HFFc6 (cell line): ENCODE data around the gene CCDC51. TPM values are rescaled to one million over a fixed set of nuclear protein-coding genes. Genes with fewer than 3 reads are reported as not detected.

Experiments used
- DNase-seq: peaks from one replicate; pipeline ENCODE4 v3.0.0-alpha.2; 2018
- H3K27ac Mint-ChIP-seq: 2 replicates; pipeline ENCODE4 v1.8.0; 2020; ENCODE audit warnings: mild to moderate bottlenecking, mixed read lengths
- H3K27me3 Mint-ChIP-seq: 2 replicates; pipeline ENCODE4 v1.8.0; 2021; ENCODE audit warnings: mild to moderate bottlenecking, moderate library complexity, mixed read lengths; ENCODE audit not compliant: insufficient read depth
- H3K36me3 Mint-ChIP-seq: 2 replicates; pipeline ENCODE4 v1.8.0; 2021; ENCODE audit warnings: low read depth, mixed read lengths
- H3K4me1 Mint-ChIP-seq: 2 replicates; pipeline ENCODE4 v1.8.0; 2020; ENCODE audit warnings: low read depth, mixed read lengths
- H3K4me3 Mint-ChIP-seq: 2 replicates; pipeline ENCODE4 v1.8.0; 2020; ENCODE audit warnings: mild to moderate bottlenecking, moderate library complexity, mixed read lengths
- H3K9me3 Mint-ChIP-seq: 2 replicates; pipeline ENCODE4 v1.8.0; 2020; ENCODE audit warnings: mild to moderate bottlenecking, mixed read lengths
- CTCF ChIP-seq: fragments of 200-600 bp; sonication (generic); IDR thresholded peaks from 2 replicates; pipeline ENCODE4 v1.5.0; 2021; ENCODE audit warnings: antibody characterized with exemption, mild to moderate bottlenecking
- total RNA-seq, 6 experiments: library from RNA; stranded (reverse); fragmentation: NEBNext Ultra II Directional; extraction: Animal tissue kit (Norgen Biotek cat#: 25700); gene quantifications; 2 replicates in 1 of 6; 3 replicates in 5 of 6; pipeline ENCODE4 v1.2.3, GENCODE V29; 2021

The CCDC51 gene
- total RNA-seq, 6 experiments from 2014 or later, result 10.1 to 15.3 (median 12.5) TPM

DNA sequence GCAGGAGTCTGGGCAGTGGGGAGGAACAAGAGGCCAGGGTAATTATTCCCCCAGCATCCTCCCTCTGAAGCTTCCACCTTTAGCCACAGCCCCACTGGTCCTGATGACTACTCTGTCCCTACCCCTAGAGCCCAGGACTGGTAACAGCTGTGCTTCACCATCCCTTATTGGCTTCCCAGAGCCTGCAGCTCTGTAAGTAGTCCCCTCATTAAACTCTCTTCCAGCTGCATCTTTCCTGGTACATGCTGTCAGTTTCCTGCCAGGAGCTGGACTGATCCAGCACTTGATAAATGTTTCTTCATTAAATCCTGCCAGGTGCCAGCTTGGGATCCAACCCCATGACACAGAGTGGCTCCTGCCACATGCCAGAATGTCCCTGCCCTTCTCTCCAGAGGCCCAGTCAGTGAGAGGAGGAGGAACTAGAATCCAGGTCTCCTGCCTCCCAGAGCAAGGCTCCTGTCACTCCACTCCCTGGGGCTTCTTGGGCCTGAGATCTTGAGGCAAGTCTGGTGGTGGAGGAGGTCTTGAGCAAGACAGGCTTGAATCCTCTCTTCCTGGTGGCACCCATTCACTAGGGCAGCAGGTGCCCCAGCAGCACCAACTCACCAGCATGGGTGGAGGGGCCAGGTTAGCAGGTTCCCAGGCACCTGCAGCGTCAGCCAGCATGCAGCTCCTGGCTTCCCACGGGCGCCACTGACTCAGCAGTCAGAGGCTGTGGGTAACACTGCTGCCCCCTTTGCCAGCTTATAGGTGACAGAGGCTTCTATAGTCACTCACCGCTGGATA is 40.3 kb downstream of the CCDC51 start:
- no peak for TF ChIP-seq CTCF
- no peaks in the 10 kb centered on the region for H3K9me3 Mint-ChIP-seq
- H3K4me1 Mint-ChIP-seq, result peaks cover 23% of the 10 kb centered on the region
- no peak overlapping the region for H3K4me3 Mint-ChIP-seq
- no peak for DNase-seq
- no peak overlapping the region for H3K27ac Mint-ChIP-seq
- peaks cover 5% of the 10 kb centered on the region; the same call in 1 of the 2 replicates for H3K36me3 Mint-ChIP-seq
- H3K27me3 Mint-ChIP-seq, result peaks cover 15% of the 10 kb centered on the region

- Mint-ChIP-seq H3K9me3 (no peaks in the 10 kb centered on the region), H3K4me1 (peaks cover 23% of the 10 kb centered on the region), H3K4me3 (no peak overlapping the region), H3K27ac (no peak overlapping the region), H3K27me3 (peaks cover 16% of the 10 kb centered on the region), H3K36me3 (peaks cover 5% of the 10 kb centered on the region; the same call in 1 of the 2 replicates)
- no peak for DNase-seq
- no peak for TF ChIP-seq CTCF
These were observed 41.1 kb downstream of the CCDC51 start for GRCh38 chr3:48398701-48399386.

DNA sequence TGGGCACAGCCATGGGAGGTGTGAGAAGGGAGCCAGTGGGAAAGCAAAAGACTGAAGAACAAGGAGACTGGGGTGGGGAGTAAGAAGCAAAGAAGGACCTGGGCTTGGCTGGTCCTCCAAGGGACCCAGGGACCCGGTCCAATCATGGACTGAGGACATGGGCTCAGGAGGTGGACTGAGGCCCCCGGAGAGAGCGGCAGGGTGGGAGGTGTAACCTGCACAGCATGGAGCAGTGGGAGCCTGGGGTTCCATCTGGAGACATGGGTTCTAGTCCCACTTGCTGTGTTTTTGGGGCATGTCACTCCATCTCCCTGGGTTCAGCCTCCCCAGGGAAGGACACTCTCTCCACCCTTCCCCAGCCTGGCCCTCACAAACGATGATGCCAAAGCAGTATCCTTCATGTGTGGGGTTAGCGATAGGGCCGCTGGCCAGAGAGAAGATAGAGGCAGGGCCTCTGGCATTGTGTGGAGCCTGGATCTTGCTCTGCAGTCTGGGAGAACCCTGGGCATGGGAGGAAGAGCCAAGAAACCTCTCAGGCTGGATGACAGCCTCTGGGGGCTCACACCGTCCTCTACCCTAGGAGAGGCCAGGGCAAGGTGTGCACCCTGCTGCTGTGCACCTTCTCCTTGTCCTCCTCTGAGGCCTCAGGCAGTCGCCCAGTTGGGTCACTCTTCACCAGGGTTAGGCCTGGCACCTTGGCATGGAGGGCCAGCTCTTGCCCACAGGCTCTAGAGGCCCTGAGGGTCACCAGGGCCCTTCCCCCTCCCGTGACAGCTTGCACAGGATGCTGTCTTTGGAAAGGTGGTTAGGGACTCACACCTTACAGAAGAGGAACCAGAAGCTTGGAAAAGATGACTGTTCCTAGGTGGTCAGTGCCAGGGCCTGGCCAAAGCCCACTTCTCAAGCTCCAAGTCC is 41.9 kb downstream of the CCDC51 start:
- Mint-ChIP-seq H3K4me1 (peaks cover 23% of the 10 kb centered on the region), H3K27ac (no peak overlapping the region), H3K36me3 (peaks cover 2% of the 10 kb centered on the region; the same call in 1 of the 2 replicates), H3K9me3 (no peaks in the 10 kb centered on the region), H3K27me3 (peaks cover 19% of the 10 kb centered on the region), H3K4me3 (no peak overlapping the region)
- TF ChIP-seq CTCF, result no peak
- DNase-seq, result no peak

DNA sequence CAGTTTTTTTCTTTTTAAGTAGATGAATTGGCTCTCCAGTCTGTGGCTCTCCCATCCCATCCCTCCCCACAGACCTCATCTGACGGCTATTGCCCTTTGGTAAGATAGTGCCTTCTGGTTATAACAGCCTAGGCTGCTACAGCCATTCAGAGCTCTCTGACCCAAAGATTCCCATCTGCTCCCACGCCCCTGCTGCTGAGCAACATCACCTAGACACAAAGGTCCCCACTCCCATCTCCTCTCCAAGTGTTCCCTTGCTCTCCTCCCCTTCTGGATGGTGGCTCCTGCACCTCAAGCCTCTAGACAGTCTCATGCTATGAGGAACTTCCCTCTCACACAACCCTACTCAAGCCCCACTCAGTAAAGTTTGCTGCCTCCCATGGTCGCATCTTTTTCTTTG is 44.2 kb downstream of the CCDC51 start:
- DNase-seq, result no peak
- TF ChIP-seq CTCF, result no peak
- no peaks in the 10 kb centered on the region for H3K36me3 Mint-ChIP-seq
- no peak overlapping the region for H3K27ac Mint-ChIP-seq
- H3K4me1 Mint-ChIP-seq, result peaks cover 2% of the 10 kb centered on the region
- no peaks in the 10 kb centered on the region for H3K9me3 Mint-ChIP-seq
- H3K4me3 Mint-ChIP-seq, result no peak overlapping the region
- peaks cover 27% of the 10 kb centered on the region for H3K27me3 Mint-ChIP-seq

GRCh38 chr3:48394391-48394790 is 45.5 kb downstream of the CCDC51 start:
- Mint-ChIP-seq H3K36me3 (no peaks in the 10 kb centered on the region), H3K4me3 (no peak overlapping the region), H3K4me1 (no peaks in the 10 kb centered on the region), H3K27ac (no peak overlapping the region), H3K9me3 (no peaks in the 10 kb centered on the region), H3K27me3 (peaks cover 30% of the 10 kb centered on the region)
- TF ChIP-seq CTCF, result no peak
- no peak for DNase-seq
